ENCODE data around the gene MAN1A1.

GRCh38 chr6:119331663-119332286, 17.8 kb downstream of the MAN1A1 start:
- no peak for TF ChIP-seq EZH2 (IDR thresholded peaks at IDR 0.05; ENCODE audit: low read depth, unreplicated experiment)
- no peak for TF ChIP-seq REST (IDR thresholded peaks at IDR 0.05; ENCODE audit: unreplicated experiment)
- TF ChIP-seq CTCF (conservative IDR thresholded peaks at IDR 0.05; ENCODE audit: low read depth in 2 of 2): no peak
- TF ChIP-seq POLR2AphosphoS5 (IDR thresholded peaks at IDR 0.05; ENCODE audit: low read depth): no peak
- no peak for TF ChIP-seq EZH2phosphoT487 (IDR thresholded peaks at IDR 0.05; ENCODE audit: unreplicated experiment)
- TF ChIP-seq ZNF331 (CRISPR knock-in tag; IDR thresholded peaks at IDR 0.05; ENCODE audit: low read depth): no peak
- no peak for TF ChIP-seq JUNB (IDR thresholded peaks at IDR 0.05; ENCODE audit: unreplicated experiment)
- no peak for TF ChIP-seq CREB1 (CRISPR knock-in tag; IDR thresholded peaks at IDR 0.05; ENCODE audit: low read depth)
- no peak for TF ChIP-seq ETS1 (IDR thresholded peaks at IDR 0.05)
- TF ChIP-seq STAT1 (IDR thresholded peaks at IDR 0.05; ENCODE audit: unreplicated experiment): no peak
- no peak for TF ChIP-seq ZNF462 (CRISPR knock-in tag; IDR thresholded peaks at IDR 0.05)
